ENCODE data around the gene GNG7.

DNA sequence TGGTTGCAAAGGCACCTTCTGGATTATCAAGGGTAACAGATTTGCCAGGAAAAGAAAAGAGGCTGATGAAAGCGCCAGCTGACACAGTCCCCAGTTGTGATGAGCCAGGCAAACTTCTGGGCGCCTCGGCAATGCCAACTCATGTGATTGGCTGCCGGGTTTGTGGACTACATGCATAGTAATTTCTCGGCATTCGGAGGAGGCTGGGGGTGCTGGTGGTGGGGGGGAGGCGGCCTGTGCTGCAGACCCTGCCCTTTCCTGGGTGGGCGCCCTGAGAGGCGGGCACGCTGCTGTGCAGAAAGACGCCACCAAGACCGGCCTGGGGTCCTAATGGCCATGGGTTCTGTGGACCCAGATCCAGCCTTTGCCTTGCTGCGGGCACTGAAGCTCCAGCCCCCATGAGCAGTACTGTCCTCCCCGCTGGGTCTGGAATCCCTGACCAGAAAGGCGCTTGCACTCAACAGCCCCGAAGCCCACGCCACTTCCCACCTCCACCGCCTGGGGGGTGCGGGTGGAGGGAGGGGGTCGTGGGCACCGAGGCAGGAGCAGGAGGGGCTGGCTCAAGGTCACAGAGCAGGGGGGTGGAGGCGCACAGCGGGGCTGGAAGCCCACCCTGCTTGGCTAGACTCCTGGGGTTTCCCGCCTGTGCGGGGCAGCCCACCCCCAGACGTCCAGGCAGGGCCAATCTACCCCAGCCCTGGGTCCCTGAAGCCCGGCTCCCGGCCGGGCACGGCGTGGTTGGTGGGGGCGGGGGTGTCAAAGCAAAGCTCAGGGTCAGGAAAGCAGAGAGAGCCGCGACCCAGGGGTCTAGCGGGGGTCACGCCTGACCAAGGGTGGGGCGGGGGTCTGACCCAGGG, 17.7 kb upstream of the GNG7 start:
- TF ChIP-seq, protein P1, sequence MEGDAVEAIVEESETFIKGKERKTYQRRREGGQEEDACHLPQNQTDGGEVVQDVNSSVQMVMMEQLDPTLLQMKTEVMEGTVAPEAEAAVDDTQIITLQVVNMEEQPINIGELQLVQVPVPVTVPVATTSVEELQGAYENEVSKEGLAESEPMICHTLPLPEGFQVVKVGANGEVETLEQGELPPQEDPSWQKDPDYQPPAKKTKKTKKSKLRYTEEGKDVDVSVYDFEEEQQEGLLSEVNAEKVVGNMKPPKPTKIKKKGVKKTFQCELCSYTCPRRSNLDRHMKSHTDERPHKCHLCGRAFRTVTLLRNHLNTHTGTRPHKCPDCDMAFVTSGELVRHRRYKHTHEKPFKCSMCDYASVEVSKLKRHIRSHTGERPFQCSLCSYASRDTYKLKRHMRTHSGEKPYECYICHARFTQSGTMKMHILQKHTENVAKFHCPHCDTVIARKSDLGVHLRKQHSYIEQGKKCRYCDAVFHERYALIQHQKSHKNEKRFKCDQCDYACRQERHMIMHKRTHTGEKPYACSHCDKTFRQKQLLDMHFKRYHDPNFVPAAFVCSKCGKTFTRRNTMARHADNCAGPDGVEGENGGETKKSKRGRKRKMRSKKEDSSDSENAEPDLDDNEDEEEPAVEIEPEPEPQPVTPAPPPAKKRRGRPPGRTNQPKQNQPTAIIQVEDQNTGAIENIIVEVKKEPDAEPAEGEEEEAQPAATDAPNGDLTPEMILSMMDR (IDR thresholded peaks at IDR 0.05; ENCODE audit: borderline replicate concordance, extremely low read depth, low read length, poor library complexity, severe bottlenecking) = no peak
- no peak for TF ChIP-seq EZH2 (IDR thresholded peaks at IDR 0.05; ENCODE audit: borderline replicate concordance, low read depth, low read length, severe bottlenecking)
